ENCODE data around the gene FNBP1. TPM values are rescaled to one million over a fixed set of nuclear protein-coding genes. Genes with fewer than 3 reads are reported as not detected.

FNBP1 gene
- total RNA-seq, 4 donors from 2014 or later, result 13.3 to 30.0 (median 17.9) TPM

DNA sequence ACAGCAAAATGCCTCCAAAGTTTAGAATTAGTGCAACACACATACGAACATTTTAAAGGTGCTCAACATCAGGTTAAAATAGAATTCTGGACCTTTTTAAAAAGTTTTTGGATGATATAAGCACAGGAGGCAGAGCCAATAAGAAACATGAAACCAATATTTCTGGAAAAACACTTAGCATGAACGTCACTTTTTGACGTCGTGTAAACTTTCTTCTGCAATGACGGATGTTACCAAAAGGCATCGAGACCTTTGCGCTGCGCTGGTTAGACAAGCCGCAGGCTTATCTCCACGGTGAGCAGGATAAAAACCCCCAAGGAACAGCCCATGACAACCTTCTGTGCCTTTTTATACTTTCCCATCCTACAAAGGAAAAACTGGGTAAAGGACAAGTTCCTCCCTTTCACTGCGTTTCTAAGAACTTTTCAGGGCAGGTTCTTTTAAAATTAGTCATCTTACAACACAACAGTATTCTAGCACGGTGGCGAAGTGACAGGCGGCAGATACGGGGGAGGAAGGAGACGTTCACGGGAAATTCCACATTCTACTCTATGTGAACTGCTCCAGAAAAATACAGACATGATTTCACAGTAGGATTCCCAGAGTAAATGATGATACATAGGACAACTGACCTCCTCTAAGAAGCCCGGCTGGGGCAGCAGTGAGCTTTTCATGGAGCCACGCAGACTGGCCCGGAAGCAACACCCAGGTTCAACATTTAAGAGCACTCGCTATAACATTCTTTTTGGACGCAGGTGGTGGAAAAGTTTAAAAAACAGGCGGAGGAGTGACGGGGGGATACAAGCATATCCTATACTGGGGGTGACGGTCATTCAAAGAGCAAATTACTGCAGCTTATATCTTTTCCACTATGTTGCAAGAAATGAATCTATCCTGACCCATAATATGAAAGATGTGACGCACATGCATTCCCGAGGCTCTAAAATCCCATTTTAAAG lies 155.4 kb downstream of the FNBP1 start:
- in situ Hi-C loops (cut with MboI; ENCODE audit: low sequenced_read_pairs in 4 of 4), result loop anchor here (10.0 to 25.0 kb wide), 4 partner anchors 167 to 350 kb away; partner anchors contain the start of gene GPR107 (in 3 of the 4)
- H3K4me1 ChIP-seq, result peaks cover 21 to 26% of the 10 kb centered on the region in 2 donors

GRCh38 chr9:129886226-129887174 lies 156.5 kb downstream of the FNBP1 start:
- Histone ChIP-seq H3K27ac (peak overlapping the region; percentile 39 to 68 (median 65)), H3K4me3 (peak overlapping the region; percentile 23 to 50 (median 45)), H3K9me3 (no peaks in the 10 kb centered on the region), H3K27me3 (no peaks in the 10 kb centered on the region), H3K4me1 (peaks cover 21 to 26% of the 10 kb centered on the region in 2 donors), H3K36me3 (peaks cover 0 to 15% of the 10 kb centered on the region in 2 donors)
- intact Hi-C loops (cut with DNase I; ENCODE audit: low total_unique reads), result no loop called here
- in situ Hi-C loops (cut with MboI; ENCODE audit: low sequenced_read_pairs in 4 of 4), result loop anchor here (10.0 to 25.0 kb wide), 4 partner anchors 168 to 351 kb away; partner anchors contain the start of gene GPR107 (in 3 of the 4)
- TF ChIP-seq, protein P1, sequence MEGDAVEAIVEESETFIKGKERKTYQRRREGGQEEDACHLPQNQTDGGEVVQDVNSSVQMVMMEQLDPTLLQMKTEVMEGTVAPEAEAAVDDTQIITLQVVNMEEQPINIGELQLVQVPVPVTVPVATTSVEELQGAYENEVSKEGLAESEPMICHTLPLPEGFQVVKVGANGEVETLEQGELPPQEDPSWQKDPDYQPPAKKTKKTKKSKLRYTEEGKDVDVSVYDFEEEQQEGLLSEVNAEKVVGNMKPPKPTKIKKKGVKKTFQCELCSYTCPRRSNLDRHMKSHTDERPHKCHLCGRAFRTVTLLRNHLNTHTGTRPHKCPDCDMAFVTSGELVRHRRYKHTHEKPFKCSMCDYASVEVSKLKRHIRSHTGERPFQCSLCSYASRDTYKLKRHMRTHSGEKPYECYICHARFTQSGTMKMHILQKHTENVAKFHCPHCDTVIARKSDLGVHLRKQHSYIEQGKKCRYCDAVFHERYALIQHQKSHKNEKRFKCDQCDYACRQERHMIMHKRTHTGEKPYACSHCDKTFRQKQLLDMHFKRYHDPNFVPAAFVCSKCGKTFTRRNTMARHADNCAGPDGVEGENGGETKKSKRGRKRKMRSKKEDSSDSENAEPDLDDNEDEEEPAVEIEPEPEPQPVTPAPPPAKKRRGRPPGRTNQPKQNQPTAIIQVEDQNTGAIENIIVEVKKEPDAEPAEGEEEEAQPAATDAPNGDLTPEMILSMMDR (IDR thresholded peaks at IDR 0.05 in 4 of 5, conservative IDR thresholded peaks at IDR 0.05 in 1 of 5), result no peak
- no peak for TF ChIP-seq POLR2A (IDR thresholded peaks at IDR 0.05)
- no peak for DNase-seq
- ATAC-seq, result no peak

More for the DNA sequence above, 155.4 kb downstream of the FNBP1 start:
- no peak for DNase-seq
- H3K27ac ChIP-seq, result peak overlapping the region; percentile 56 to 68 (median 65)
- H3K36me3 ChIP-seq, result peaks cover 0 to 14% of the 10 kb centered on the region in 2 donors
- TF ChIP-seq POLR2A (IDR thresholded peaks at IDR 0.05), result peak in 1 of 2 donors; percentile 15
- TF ChIP-seq, protein P1 (IDR thresholded peaks at IDR 0.05 in 4 of 5, conservative IDR thresholded peaks at IDR 0.05 in 1 of 5), result no peak
- intact Hi-C loops (cut with DNase I; ENCODE audit: low total_unique reads), result no loop called here
- H3K27me3 ChIP-seq, result no peaks in the 10 kb centered on the region
- no peaks in the 10 kb centered on the region for H3K9me3 ChIP-seq
- peak overlapping the region; percentile 15 to 45 (median 36) for H3K4me3 ChIP-seq
- no peak for ATAC-seq

- intact Hi-C loops (cut with DNase I; ENCODE audit: low total_unique reads), result loop anchor here (1.0 to 2.0 kb wide), 3 partner anchors 158 to 351 kb away; partner anchors contain the start of gene FNBP1
- TF ChIP-seq, protein P1 (IDR thresholded peaks at IDR 0.05 in 4 of 5, conservative IDR thresholded peaks at IDR 0.05 in 1 of 5), result peak; percentile 87 to 96 (median 93)
- TF ChIP-seq POLR2A (IDR thresholded peaks at IDR 0.05), result peak in 1 of 2 donors; percentile 25
- H3K27ac ChIP-seq, result peak overlapping the region; percentile 64 to 70 (median 67)
- peak; percentile 73 to 82 for DNase-seq
- peak; percentile 79 to 86 for ATAC-seq
- H3K36me3 ChIP-seq, result peaks cover 0 to 23% of the 10 kb centered on the region in 2 donors
- in situ Hi-C loops (cut with MboI; ENCODE audit: low sequenced_read_pairs in 4 of 4), result loop anchor here (10.0 to 25.0 kb wide), 4 partner anchors 169 to 352 kb away; partner anchors contain the start of gene GPR107 (in 3 of the 4)
- H3K9me3 ChIP-seq, result no peaks in the 10 kb centered on the region
- no peaks in the 10 kb centered on the region for H3K27me3 ChIP-seq
- H3K4me1 ChIP-seq, result peaks cover 21 to 26% of the 10 kb centered on the region in 2 donors
- H3K4me3 ChIP-seq, result peak overlapping the region; percentile 23 to 50 (median 45)
Observed at GRCh38 chr9:129885670-129886106, 157.3 kb downstream of the FNBP1 start.
